HTERT RPE-1 (cell line): Measurements from ENCODE around the gene MPLKIP.
"Not testable (repeated sequence)": the region's sequence is repeated elsewhere in the genome, so short reads cannot be mapped to it uniquely, and the experiment has no call there.

ENCODE experiments used
- in situ Hi-C: fragments of 300-500 bp; cut with MboI; formaldehyde crosslinking; loops from 4 replicates; pipeline ENCODE4 v1.14.3; 2020; ENCODE audit warnings: low sequenced_read_pairs

Gene MPLKIP

GRCh38 chr7:40134428-40135316 lies at the start of gene MPLKIP, which contains the start of gene SUGCT:
Gene MPLKIP, minus strand, starts transcription at chr7:40134622. Its CDS starts 55 bp downstream, at chr7:40134567.
Gene SUGCT, plus strand, starts transcription at chr7:40135005.
- in situ Hi-C loops = no loop called here

- in situ Hi-C loops = no loop called here
These were observed 48.0 kb upstream of the MPLKIP start for GRCh38 chr7:40182452-40182851.

DNA sequence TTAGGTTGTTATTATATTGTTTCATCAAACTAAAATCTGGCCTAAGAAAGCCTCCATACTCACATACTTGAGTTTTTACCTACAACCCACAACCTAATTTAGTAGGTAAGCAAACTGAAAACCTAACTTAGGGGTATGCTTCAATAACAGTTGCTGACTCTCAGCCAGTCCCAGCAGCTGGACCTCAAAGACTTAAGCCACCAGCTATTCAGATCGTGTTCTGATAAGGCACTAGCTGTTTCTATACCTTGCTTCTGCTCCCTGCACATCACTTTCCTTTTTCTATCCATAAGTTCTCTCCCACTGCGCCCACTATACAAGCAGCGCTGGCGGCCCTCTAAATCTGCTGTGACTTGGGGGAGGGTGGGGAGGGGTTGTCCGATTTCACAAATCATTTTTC lies 42.6 kb upstream of the MPLKIP start:
- in situ Hi-C loops = no loop called here

DNA sequence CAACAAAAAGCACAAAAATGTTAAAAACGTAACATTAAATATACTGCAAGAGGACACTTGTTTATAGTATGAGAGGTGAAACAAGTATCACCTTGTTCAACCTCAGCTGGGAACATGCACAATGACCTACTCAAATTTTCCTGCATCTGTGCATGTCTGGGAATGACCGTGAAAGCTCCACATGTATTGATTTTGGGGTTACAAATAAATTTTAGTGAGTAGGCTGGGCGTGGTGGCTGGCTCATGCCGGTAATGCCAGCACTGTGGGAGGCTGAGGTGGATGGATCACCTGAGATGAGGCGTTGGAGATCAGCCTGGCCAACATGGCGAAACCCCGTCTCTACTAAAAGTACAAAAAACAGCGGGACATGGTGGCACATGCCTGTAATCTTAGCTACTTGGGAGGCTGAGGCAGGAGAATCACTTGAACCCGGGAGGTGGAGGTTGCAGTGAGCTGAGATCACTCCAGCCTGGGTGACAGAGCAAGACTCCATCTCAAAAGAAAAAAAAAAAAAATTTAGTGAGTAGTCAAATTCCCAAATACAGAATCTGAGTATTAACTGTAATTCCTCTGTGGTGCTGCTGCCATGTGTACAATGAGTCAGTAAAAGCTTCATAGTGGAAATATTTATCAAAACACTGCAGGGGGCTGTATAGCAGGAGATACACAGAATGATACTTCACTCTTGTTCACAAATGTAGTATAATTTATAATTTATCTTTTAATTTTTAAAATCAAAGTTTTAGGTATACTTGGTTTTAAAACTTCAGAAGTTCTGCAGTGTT lies 41.5 kb upstream of the MPLKIP start:
- in situ Hi-C loops = no loop called here

- in situ Hi-C loops = not testable (repeated sequence)
These were observed 40.8 kb upstream of the MPLKIP start for GRCh38 chr7:40175256-40175655.

DNA sequence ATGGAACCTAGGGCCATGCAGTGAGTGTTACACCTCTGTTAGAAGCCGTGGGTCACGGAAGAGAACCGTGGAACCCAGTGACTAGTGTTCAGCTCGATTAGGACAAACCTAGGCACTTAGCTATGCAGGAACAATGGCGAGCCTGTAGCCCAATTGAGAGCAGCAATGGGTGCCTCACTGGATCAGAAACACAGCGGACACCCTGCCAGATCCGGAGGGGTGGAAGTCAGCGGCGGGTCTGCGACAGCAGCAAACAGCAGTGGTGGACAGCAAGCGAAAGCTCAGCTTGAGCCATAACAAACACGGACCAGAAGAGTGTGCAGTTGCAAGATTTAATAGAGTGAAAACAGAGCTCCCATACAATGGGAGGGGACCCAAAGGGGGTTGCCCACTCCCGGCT lies 38.7 kb upstream of the MPLKIP start:
- in situ Hi-C loops = not testable (repeated sequence)

DNA sequence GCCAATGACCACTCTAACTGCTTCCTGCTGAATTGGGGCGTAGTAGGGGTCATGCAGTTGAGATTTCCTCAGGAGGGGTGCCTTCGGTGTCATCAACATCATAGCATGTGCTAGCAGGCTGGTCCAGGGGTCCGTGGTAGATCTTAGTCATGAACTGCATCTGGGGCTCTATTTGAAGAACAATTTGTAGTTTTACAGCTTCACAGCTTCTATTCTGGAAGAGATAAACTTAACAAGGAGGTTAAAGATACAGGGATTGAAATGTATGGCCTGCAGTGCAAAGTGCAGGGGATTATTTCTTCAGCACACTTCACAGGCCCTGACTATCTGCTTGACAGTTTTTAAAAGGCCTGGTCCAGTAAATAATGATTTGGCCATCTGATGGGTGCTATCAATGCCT lies 33.8 kb upstream of the MPLKIP start:
- in situ Hi-C loops = not testable (repeated sequence)

DNA sequence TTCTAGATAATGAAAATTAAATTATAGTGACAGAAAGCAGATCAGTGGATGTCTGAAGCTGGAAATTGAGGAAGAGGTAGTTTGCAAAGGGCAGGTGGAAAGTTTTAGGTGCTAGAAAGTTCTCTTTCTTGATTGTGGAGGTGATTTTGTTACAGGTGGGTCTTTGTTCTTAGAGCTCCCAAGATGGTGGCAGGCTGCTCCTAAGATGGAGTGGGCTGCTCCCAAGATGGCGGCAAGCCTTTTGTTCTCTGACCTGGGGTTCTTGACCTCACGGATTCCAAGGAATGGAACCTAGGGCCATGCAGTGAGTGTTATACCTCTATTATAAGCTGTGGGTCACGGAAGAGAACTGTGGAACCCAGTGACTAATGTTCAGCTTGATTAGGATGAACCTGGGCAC lies 32.9 kb upstream of the MPLKIP start:
- in situ Hi-C loops = no loop called here

DNA sequence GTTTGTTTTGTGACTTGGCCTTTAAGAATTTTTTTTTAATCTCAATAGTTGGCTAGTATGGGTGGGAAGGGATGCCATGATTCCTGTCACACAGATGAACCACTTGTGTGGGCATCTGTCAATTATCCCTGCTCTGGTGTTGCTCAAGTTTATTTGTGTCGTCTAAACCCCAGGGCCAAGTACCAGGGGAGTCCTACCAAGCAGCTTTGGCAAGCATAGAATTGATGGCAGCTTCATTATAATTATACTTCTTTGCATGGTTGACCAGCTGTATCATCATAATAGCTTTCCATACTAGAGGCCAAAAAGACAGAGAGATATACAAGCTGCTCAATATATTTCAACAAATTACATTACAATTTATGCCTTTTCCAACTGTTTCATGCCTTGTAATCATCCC lies 30.8 kb upstream of the MPLKIP start:
- in situ Hi-C loops = no loop called here

- in situ Hi-C loops = no loop called here
These were observed 28.1 kb upstream of the MPLKIP start for GRCh38 chr7:40162516-40162915.

DNA sequence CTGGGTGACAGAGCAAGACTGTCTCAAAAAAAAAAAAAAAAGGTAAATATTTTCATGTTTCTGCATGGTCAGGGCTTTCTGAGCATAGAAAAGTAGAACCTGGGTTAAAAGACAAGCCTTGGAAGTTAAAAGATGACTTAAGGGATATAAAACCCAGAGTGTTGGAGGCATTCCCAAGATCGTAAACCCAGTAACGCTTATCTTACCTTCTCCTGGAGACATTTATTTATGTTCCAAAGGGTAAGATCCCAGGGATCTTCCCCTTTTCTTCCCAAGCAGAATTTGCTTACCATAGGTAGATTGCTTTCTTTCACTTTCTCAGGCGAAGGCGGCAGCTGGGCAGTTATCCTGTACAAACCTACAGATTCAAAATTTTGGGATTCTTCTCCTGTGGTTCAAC lies 22.6 kb upstream of the MPLKIP start:
- in situ Hi-C loops = no loop called here

GRCh38 chr7:40151504-40151903 lies 17.1 kb upstream of the MPLKIP start:
- in situ Hi-C loops = no loop called here

GRCh38 chr7:40148671-40149070 lies 14.2 kb upstream of the MPLKIP start:
- in situ Hi-C loops = no loop called here

DNA sequence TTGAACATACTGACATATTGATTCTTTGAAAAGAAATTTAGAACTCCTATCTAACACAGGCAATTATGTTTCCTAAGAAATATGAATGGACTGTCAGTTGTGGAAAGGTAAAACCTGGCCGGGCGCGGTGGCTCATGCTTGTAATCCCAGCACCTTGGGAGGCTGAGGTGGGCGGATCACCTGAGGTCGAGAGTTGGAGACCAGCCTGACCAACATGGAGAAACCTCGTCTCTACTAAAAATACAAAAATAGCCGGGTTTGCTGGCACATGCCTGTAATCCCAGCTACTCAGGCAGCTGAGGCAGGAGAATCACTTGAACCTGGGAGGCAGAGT lies 13.8 kb upstream of the MPLKIP start:
- in situ Hi-C loops = not testable (repeated sequence)

- in situ Hi-C loops = no loop called here
These were observed 13.2 kb upstream of the MPLKIP start for GRCh38 chr7:40147371-40148246.

DNA sequence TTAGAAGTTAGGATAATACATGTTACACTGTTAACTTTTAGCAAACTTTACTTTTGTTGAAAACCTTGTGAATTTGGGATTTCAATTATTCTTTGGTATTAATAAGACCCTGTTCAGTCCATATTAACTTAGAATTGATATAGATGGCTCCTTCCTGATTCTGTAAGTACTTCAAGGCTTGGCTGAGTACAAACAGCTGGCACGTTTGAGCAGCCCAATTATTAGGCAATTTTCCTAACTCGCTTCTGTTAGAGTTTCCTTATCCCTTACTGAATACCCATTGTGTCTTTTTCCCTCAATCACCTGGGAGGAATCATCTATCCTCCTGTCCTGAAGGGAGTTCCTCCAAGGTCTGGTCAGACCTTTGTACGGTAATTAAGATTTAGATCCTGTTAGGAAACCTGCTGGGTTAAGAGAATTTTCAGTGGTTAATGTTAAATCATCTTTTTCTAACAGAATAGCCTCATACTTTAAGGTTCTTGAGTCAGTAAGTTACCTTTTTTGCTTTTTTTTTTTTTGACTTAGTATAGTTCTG lies 11.2 kb upstream of the MPLKIP start:
- in situ Hi-C loops = not testable (repeated sequence)

DNA sequence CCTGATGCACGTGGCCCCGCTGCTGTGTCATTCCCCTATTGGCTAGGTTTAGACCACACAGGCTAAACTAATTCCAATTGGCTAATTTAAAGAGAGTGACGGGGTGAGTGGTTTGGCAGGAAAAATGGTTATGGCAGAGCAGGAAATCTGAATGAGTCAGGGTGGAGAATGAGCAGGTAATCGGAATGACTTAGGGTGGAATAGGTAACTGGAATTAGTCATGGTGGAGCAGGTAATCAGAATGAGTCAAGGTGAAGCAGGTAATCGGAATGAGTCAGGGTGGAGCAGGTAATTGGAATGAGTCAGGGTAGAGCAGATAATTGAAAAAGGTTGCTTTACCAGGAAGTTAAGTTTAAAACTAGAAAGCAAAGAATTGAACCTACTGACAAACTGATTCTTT lies 7.5 kb upstream of the MPLKIP start:
- in situ Hi-C loops = not testable (repeated sequence)

- in situ Hi-C loops = not testable (repeated sequence)
These were observed 5.5 kb upstream of the MPLKIP start for GRCh38 chr7:40139891-40140290.

GRCh38 chr7:40138973-40139372 lies 4.6 kb upstream of the MPLKIP start:
- in situ Hi-C loops = no loop called here

GRCh38 chr7:40137563-40137962 lies 3.1 kb upstream of the MPLKIP start:
- in situ Hi-C loops = no loop called here

- in situ Hi-C loops = no loop called here
These were observed 842 bp upstream of the MPLKIP start for GRCh38 chr7:40135317-40135610.
